Activated CD4-positive, alpha-beta T cell treated with anti-CD3 and anti-CD28 coated beads for 36 hours (primary cell): ENCODE data around the gene GALNT8. TPM values are rescaled to one million over a fixed set of nuclear protein-coding genes. Genes with fewer than 3 reads are reported as not detected.

Experiments used
- ATAC-seq: fragments of 200-7000 bp; cut with Tn5 transposase; one replicate; pipeline ENCODE4 v1.10.0; 2021; ENCODE audit warnings: mild to moderate bottlenecking, moderate library complexity
- CTCF ChIA-PET: fragments of 350-600 bp; sonication (Branson Sonifier 250); formaldehyde crosslinking; loops from one replicate; lab custom pipeline; 2021; ENCODE audit warnings: antibody characterized with exemption; lab: Charles Lee
- POLR2A ChIA-PET: fragments of 350-600 bp; sonication (Branson Sonifier 250); formaldehyde crosslinking; loops from one replicate; lab custom pipeline; 2021; ENCODE audit warnings: antibody characterized with exemption, inconsistent platforms; lab: Charles Lee
- DNase-seq: peaks from one replicate; pipeline ENCODE4 v3.0.0-alpha.2; 2020
- H3K27ac Mint-ChIP-seq: one replicate; pipeline ENCODE4 v1.8.0; 2021; ENCODE audit warnings: mixed read lengths
- H3K27me3 Mint-ChIP-seq: one replicate; pipeline ENCODE4 v1.8.0; 2021; ENCODE audit warnings: mixed read lengths
- H3K36me3 Mint-ChIP-seq: one replicate; pipeline ENCODE4 v1.8.0; 2021; ENCODE audit warnings: low read depth, mixed read lengths
- H3K4me1 Mint-ChIP-seq: one replicate; pipeline ENCODE4 v1.8.0; 2021; ENCODE audit warnings: mixed read lengths
- H3K4me3 Mint-ChIP-seq: one replicate; pipeline ENCODE4 v1.8.0; 2021; ENCODE audit warnings: mild to moderate bottlenecking, moderate library complexity, mixed read lengths
- H3K9me3 Mint-ChIP-seq: one replicate; pipeline ENCODE4 v1.8.0; 2021; ENCODE audit warnings: low read depth, mixed read lengths
- intact Hi-C, 2 experiments: fragments of 100-400 bp; cut with DNase I in 1 of 2; cut with micrococcal nuclease in 1 of 2; formaldehyde crosslinking; loops; one replicate each; pipeline versions ENCODE4 v1.14.2 to v1.15.1; 2022 to 2024; cut with DNase I, micrococcal nuclease
- total RNA-seq, 2 experiments: library from RNA; stranded (reverse); gene quantifications; one replicate each; pipeline ENCODE4 v1.2.3, GENCODE V29; 2021

The GALNT8 gene
- total RNA-seq, 2 experiments from 2014 or later: 0.73 to 0.76 TPM

DNA sequence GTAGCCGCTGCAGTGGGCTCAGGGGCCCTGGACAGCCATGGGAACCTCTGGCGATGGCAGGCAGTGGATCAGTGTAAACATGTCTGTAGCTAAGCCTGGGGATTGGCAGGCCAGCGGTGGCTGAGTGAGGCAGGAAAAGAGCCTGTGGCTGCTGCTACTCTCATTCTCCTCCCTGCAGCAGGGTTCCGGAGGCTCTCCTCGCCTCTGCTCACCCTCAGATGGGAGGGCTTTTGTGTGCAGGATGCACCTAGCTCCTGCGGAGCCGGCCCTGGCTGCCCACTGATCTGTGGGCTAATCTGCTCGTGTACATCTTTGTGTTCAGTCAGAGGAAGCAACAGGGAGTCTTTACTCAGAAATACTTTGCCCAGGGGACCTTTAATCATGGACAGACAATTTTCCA lies 59.5 kb downstream of the GALNT8 start:
- H3K9me3 Mint-ChIP-seq: no peaks in the 10 kb centered on the region
- no peaks in the 10 kb centered on the region for H3K4me1 Mint-ChIP-seq
- intact Hi-C loops: no loop called here
- no peak overlapping the region for H3K27ac Mint-ChIP-seq
- H3K36me3 Mint-ChIP-seq: peaks cover 2% of the 10 kb centered on the region
- DNase-seq (no peak), ATAC-seq (no peak)
- POLR2A ChIA-PET: no interaction called here
- CTCF ChIA-PET: interaction anchor here (1.7 kb wide), 1 partner anchor 22 kb away, joined by 5 read pairs; no protein-coding TSS in a partner anchor
- H3K4me3 Mint-ChIP-seq: no peak overlapping the region
- peaks cover 3% of the 10 kb centered on the region for H3K27me3 Mint-ChIP-seq

DNA sequence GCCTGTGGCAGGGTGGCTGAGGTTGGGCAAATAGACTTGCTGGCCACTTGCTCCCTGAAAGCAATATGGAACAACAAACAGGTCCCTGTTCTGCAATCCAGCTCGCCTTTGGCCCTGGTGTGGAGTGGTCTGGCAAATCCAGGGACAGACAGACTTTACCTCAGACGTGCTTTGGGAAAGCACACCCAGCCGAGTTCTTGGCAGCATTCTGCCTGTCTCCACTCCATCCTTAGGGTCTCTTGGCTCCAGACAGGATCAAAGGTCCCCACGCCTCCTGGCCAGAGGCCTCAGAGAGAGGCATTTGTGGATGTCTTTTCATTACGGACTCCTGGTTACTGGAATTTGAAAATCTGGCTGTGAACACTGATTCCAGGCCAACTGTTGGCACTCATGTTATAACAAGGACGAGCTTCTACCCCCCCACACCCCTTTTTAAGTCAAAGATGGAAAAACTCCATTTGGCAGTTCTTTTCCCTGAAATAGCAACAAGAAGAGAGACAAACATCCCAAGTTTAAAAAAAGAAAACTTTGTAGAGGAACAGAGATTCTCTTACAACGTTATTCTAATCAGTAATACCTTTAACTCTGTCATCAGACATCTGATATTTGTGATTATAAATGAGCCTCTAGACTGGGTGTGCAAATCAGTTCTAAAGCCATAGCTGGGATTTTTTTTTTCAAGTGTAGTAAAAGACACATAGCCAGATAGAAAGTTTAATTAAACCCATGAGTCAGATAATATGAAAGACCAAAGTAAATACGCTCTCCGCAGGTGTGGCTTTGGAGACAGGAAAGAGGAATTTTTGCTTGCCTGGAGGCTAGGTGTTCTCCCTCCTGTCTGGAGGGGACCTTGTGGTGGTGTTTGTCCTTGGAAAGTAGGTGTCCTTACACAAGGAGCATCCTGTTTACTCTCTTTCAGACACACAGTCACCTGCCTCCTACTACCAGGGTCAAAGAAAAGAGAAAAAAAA lies 60.7 kb downstream of the GALNT8 start:
- H3K36me3 Mint-ChIP-seq: peaks cover 2% of the 10 kb centered on the region
- H3K4me1 Mint-ChIP-seq: no peaks in the 10 kb centered on the region
- POLR2A ChIA-PET: interaction anchor here (0.6 kb wide), 1 partner anchor 242 kb away, joined by 3 read pairs; no protein-coding TSS in a partner anchor
- ATAC-seq: no peak
- CTCF ChIA-PET: interaction anchor here (1.7 kb wide), 1 partner anchor 23 kb away, joined by 5 read pairs; no protein-coding TSS in a partner anchor
- intact Hi-C loops: no loop called here
- DNase-seq: no peak
- no peak overlapping the region for H3K27ac Mint-ChIP-seq
- H3K9me3 Mint-ChIP-seq: no peaks in the 10 kb centered on the region
- H3K27me3 Mint-ChIP-seq: peaks cover 3% of the 10 kb centered on the region
- H3K4me3 Mint-ChIP-seq: no peak overlapping the region

DNA sequence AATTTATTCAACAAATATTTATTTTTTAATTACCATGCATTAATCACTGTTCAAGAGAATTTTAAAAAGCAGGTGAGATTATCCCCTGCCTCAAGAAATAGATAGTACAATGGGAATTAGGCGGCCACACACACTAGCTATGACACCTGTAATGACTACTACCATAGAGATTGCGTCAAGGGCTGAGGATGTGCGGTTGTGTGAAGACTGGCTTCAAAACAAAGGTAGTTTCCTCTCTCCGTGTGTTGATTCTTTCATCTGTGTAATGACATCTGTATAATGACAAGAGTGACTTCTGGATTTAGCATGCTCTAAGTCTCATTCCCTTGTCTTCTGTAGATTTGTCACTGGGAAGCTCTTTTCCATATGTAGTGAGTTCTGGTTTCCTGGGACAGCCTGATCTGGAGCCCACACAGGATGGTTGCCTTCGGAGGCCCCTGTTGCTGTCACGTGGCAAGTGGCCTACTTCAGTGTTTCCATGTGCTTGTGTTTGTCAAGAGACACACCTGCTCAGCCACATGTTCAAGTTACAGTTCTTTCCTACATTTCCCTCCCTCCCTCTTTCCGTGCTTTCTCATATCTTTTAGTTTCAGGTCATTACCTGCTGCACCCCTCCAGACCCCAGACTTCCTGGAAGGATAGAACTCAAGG lies 64.3 kb downstream of the GALNT8 start:
- CTCF ChIA-PET: no interaction called here
- POLR2A ChIA-PET: no interaction called here

DNA sequence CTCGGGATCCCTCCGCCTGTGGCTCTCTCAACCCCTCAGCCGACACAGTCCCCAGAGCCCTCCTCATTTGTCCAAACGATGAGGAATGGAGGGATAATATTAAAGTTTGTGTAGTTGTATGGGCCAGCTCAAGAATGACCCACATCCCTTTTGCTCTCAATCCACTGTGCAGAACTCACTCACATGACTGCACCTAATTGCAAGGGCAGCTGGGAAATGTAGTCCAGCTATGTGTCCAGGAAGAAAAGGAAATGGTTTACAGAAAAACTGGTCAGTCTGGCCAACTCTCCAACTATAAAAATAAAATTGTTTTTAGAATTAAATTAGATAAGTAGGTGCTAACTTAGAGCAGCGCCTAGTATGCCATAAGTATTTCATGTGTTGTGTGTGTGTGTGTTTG lies 66.6 kb downstream of the GALNT8 start:
- peaks cover 4% of the 10 kb centered on the region for H3K27me3 Mint-ChIP-seq
- peaks cover 2% of the 10 kb centered on the region for H3K36me3 Mint-ChIP-seq
- H3K27ac Mint-ChIP-seq: no peak overlapping the region
- H3K4me1 Mint-ChIP-seq: no peaks in the 10 kb centered on the region
- intact Hi-C loops: no loop called here
- H3K9me3 Mint-ChIP-seq: no peaks in the 10 kb centered on the region
- ChIA-PET POLR2A (no interaction called here), CTCF (interaction anchor here (0.6 kb wide), 1 partner anchor 99 kb away, joined by 3 read pairs; no protein-coding TSS in a partner anchor)
- ATAC-seq: no peak
- H3K4me3 Mint-ChIP-seq: no peak overlapping the region
- DNase-seq: no peak

More for the DNA sequence above, 64.3 kb downstream of the GALNT8 start:
- H3K4me1 Mint-ChIP-seq: no peaks in the 10 kb centered on the region
- peaks cover 4% of the 10 kb centered on the region for H3K27me3 Mint-ChIP-seq
- no peak overlapping the region for H3K4me3 Mint-ChIP-seq
- H3K27ac Mint-ChIP-seq: no peak overlapping the region
- intact Hi-C loops: no loop called here
- H3K36me3 Mint-ChIP-seq: peaks cover 2% of the 10 kb centered on the region
- H3K9me3 Mint-ChIP-seq: no peaks in the 10 kb centered on the region
- ATAC-seq (no peak), DNase-seq (no peak)

DNA sequence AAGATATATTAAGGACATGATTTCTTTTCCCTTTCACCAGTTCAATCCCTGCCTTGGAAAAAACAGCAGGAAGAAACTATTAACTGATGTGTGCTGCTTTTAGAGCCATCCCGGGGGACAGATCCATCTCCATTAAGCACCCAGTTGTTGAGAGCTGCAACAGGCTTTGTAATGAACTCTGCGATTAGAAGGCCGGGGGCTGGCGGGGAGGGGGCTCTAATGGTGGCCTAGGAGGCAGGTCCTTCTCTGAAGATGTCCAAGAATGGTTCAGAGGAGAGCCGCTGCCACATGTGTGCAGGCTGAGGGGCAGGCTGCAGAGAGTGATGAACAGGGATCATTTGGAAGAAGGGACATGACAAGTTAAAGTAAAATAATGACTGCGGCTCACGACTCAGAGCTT lies 67.8 kb downstream of the GALNT8 start:
- Mint-ChIP-seq H3K27ac (no peak overlapping the region), H3K4me3 (no peak overlapping the region), H3K27me3 (peaks cover 3% of the 10 kb centered on the region), H3K4me1 (no peaks in the 10 kb centered on the region), H3K9me3 (no peaks in the 10 kb centered on the region), H3K36me3 (peaks cover 2% of the 10 kb centered on the region)
- intact Hi-C loops: no loop called here
- ATAC-seq (no peak), DNase-seq (no peak)
- POLR2A ChIA-PET: no interaction called here
- CTCF ChIA-PET: no interaction called here

DNA sequence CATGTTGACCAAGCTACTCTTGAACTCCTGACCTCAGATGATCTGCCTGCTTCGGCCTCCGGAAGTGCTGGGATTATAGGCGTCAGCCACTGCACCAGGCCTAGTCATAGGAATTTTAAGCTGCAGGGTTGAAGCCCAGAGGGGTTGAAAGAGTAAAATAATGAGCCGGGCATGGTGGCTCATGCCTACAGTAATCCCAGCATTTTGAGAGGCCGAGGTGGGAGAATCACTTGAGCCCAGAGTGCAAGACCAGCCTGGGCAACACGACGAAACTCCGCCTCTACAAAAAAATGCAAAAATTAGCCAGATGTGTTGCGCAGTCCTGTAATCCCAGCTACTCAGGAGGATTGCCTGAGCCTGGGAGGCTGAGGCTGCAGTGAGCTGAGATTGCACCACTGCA lies 69.6 kb downstream of the GALNT8 start:
- H3K27me3 Mint-ChIP-seq: peaks cover 1% of the 10 kb centered on the region
- no peak overlapping the region for H3K4me3 Mint-ChIP-seq
- intact Hi-C loops: no loop called here
- no peak overlapping the region for H3K27ac Mint-ChIP-seq
- H3K36me3 Mint-ChIP-seq: no peaks in the 10 kb centered on the region
- POLR2A ChIA-PET: no interaction called here
- H3K4me1 Mint-ChIP-seq: no peaks in the 10 kb centered on the region
- no peak for ATAC-seq
- H3K9me3 Mint-ChIP-seq: no peaks in the 10 kb centered on the region
- DNase-seq: no peak
- CTCF ChIA-PET: no interaction called here

DNA sequence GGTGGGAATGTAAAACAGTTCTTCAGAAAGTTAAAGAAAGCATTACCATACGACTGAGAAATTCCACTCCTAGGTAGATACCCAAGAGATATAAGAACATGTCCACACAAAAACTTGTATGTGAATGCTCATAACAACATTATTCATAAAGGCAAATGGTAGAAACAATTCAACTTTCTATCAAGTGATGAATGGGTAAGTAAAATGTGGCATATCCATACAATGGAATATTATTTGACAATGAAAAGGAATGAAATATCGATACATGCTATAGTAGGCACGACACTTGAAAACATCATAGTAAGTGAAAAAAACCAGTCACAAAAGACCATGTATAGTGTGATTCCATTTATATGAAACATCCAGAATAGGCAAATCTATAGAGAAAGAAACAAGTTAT lies 71.3 kb downstream of the GALNT8 start:
- Mint-ChIP-seq H3K36me3 (no peaks in the 10 kb centered on the region), H3K27me3 (peaks cover 1% of the 10 kb centered on the region), H3K4me1 (no peaks in the 10 kb centered on the region), H3K4me3 (no peak overlapping the region), H3K27ac (no peak overlapping the region), H3K9me3 (no peaks in the 10 kb centered on the region)
- DNase-seq (no peak), ATAC-seq (no peak)
- intact Hi-C loops: no loop called here
- POLR2A ChIA-PET: no interaction called here
- CTCF ChIA-PET: no interaction called here

DNA sequence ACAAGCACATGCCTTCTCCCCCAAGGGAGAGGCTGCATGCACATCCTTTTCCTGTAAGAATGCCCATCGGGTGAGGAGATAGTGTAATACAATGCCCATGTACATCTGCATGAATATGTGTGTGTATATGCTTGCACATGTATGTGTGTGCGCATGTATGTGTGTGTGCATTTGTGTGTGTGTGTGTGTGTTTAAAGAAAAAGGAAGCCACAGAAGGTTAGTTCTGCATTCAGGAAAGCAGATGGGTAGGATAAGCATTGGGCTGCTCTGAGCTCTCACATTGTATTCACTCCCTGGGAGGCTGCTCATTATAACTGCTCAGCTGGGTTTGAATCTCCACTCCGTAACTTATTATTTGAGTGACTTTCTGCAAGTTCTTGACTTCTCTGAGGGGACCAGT lies 74.3 kb downstream of the GALNT8 start:
- no peaks in the 10 kb centered on the region for H3K4me1 Mint-ChIP-seq
- peaks cover 13% of the 10 kb centered on the region for H3K27me3 Mint-ChIP-seq
- no peaks in the 10 kb centered on the region for H3K36me3 Mint-ChIP-seq
- H3K4me3 Mint-ChIP-seq: no peak overlapping the region
- CTCF ChIA-PET: interaction anchor here (0.6 kb wide), 1 partner anchor 56 kb away, joined by 4 read pairs; no protein-coding TSS in a partner anchor
- no peak overlapping the region for H3K27ac Mint-ChIP-seq
- POLR2A ChIA-PET: no interaction called here
- H3K9me3 Mint-ChIP-seq: no peaks in the 10 kb centered on the region
- ATAC-seq (no peak), DNase-seq (no peak)
- intact Hi-C loops: no loop called here

DNA sequence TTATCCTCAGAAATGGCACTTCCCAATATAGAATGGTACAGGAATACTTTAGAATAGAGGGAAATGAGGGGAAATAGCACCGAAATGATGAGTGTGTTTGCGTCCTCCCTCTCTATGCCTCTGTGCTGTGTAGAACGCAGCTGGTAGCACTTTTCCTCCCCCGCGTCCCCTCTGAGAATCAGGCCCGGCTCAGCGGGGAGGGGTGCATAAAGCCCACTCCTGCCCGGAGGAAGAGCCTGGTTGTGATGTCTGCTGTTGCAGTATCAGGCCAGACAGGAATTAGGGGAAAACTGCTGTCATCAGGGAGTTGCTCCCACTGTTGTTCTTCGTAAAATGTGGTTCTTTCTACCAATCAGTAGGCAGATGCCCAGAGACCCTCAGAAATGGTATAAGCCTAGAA lies 76.0 kb downstream of the GALNT8 start:
- ATAC-seq (no peak), DNase-seq (no peak)
- ChIA-PET POLR2A (no interaction called here), CTCF (no interaction called here)
- Mint-ChIP-seq H3K27me3 (peaks cover 19% of the 10 kb centered on the region), H3K4me1 (no peaks in the 10 kb centered on the region), H3K27ac (no peak overlapping the region), H3K9me3 (no peaks in the 10 kb centered on the region), H3K36me3 (no peaks in the 10 kb centered on the region), H3K4me3 (no peak overlapping the region)
- intact Hi-C loops: no loop called here

DNA sequence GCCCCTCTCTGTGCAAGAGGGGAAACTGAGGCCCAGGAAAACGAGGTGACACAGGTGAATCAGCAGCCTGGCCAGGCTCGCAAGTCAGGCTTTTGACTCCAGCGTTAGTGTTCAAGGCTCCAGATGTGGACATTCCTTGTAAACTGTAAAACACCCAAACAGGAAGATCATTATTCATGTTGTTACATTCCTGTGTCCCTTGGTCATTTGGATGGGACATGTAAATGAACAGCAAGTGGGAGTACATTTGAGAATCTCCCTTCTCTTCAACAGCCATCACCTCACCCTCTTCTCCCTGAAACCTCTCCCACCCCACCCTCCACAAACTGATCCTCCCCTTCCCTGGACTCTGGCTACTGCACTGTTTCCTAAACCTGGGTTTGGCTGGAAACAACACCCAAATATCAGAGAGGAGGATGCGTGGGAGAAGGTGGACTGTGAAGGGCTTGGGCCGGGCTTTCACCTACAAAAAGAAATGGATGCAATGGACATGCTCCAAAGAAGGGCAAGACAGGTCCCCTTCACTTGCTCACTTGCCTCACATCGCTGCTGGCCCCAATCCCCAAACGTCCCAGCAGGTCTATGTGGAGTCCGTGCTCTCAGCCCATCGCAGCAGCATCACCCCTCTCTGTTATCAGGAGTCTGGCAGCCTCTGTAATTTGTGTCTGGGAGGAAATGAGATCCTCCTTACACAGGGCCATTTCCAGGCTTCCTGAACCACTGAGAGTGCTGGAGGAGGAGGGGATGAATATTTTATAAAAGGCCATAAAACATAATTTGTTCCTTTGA lies 76.7 kb downstream of the GALNT8 start:
- Mint-ChIP-seq H3K4me1 (no peaks in the 10 kb centered on the region), H3K27me3 (peaks cover 20% of the 10 kb centered on the region), H3K9me3 (no peaks in the 10 kb centered on the region), H3K36me3 (no peaks in the 10 kb centered on the region), H3K27ac (no peak overlapping the region), H3K4me3 (no peak overlapping the region)
- POLR2A ChIA-PET: no interaction called here
- no peak for ATAC-seq
- CTCF ChIA-PET: no interaction called here
- intact Hi-C loops: no loop called here
- no peak for DNase-seq

DNA sequence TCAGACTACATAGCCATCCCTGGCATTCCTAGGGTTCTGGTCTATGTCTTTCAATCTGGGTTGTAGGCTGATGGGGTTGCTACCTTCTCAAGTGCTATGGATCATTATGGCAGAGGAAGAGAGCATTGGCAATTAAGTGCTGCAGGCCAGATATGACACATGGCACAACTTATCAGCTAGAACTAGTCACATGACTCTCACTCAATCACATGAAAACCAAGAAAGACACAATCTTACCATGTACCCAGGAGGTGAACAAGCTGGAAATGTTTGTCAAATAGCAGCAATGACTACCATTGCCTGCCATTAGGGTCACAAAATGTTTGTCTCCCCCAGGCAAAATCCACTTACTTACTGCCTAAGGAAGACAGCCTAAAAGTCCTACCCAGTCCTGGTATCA lies 80.4 kb downstream of the GALNT8 start:
- peaks cover 27% of the 10 kb centered on the region for H3K27me3 Mint-ChIP-seq
- no peaks in the 10 kb centered on the region for H3K4me1 Mint-ChIP-seq
- DNase-seq (no peak), ATAC-seq (no peak)
- H3K4me3 Mint-ChIP-seq: no peak overlapping the region
- H3K27ac Mint-ChIP-seq: no peak overlapping the region
- CTCF ChIA-PET: no interaction called here
- POLR2A ChIA-PET: no interaction called here
- intact Hi-C loops: no loop called here
- H3K36me3 Mint-ChIP-seq: no peaks in the 10 kb centered on the region
- no peaks in the 10 kb centered on the region for H3K9me3 Mint-ChIP-seq
